AG04449 (cell line): Measurements from ENCODE around the gene C11orf24.

Experiments
- CTCF ChIA-PET: fragments of 350-600 bp; formaldehyde crosslinking; extraction: SDS; loops from one replicate; lab custom pipeline; 2021; ENCODE audit warnings: antibody characterized with exemption; lab: Yijun Ruan, JAX
- POLR2A ChIA-PET: fragments of 400-600, 350-600 bp; formaldehyde crosslinking; extraction: SDS; loops from one replicate; lab custom pipeline; 2020; ENCODE audit warnings: antibody characterized with exemption, inconsistent platforms; lab: Yijun Ruan, JAX
- DNase-seq: peaks from one replicate; pipeline ENCODE4 v3.0.0-alpha.2; 2010; ENCODE audit warnings: low read depth, low spot score
- H3K4me3 ChIP-seq: 2 replicates; pipeline ENCODE4 v1.5.1; 2011; ENCODE audit warnings: low read depth, mild to moderate bottlenecking, control low read depth, low read length
- CTCF ChIP-seq: IDR thresholded peaks from one replicate; pipeline ENCODE4 v1.5.1; 2011; ENCODE audit warnings: mild to moderate bottlenecking, moderate library complexity, low read length, control low read depth, inconsistent platforms; ENCODE audit not compliant: insufficient read depth; ENCODE audit errors: missing control alignments

The C11orf24 gene

GRCh38 chr11:68214173-68215086 lies 57.3 kb downstream of the C11orf24 start:
- TF ChIP-seq CTCF = no peak
- CTCF ChIA-PET = no interaction called here
- DNase-seq = no peak
- POLR2A ChIA-PET = interaction anchor here (0.8 to 1.4 kb wide), 3 partner anchors 19 to 57 kb away, joined by 3 to 6 read pairs (median 3); partner anchors contain the start of gene C11orf24
- H3K4me3 ChIP-seq = peak overlapping the region; percentile 92

- DNase-seq = peak; percentile 87
- H3K4me3 ChIP-seq = peak overlapping the region; percentile 92
- POLR2A ChIA-PET = interaction anchor here (0.8 to 1.4 kb wide), 2 partner anchors 44 to 58 kb away, joined by 3 to 6 read pairs; partner anchors contain the start of gene C11orf24
- TF ChIP-seq CTCF = no peak
- CTCF ChIA-PET = no interaction called here
These were observed 58.1 kb downstream of the C11orf24 start for GRCh38 chr11:68213555-68214172.

GRCh38 chr11:68213135-68213515 lies 58.6 kb downstream of the C11orf24 start, which contains the start of gene KMT5B:
Gene KMT5B (minus strand): TSS chr11:68213296. CDS start chr11:68190076, 23,220 bp downstream.
- peak within 1 kb of the TSS; percentile 92 for H3K4me3 ChIP-seq
- no peak for DNase-seq
- POLR2A ChIA-PET = interaction anchor here (1.2 kb wide), 1 partner anchor 173 kb away, joined by 3 read pairs; no protein-coding TSS in a partner anchor
- TF ChIP-seq CTCF = no peak
- CTCF ChIA-PET = interaction anchor here (5.7 to 8.3 kb wide), 2 partner anchors 20 to 85 kb away, joined by 84 to 155 read pairs; no protein-coding TSS in a partner anchor

- H3K4me3 ChIP-seq = peak overlapping the region; percentile 92
- DNase-seq = no peak
- CTCF ChIA-PET = interaction anchor here (1.1 to 8.3 kb wide), 4 partner anchors 19 to 203 kb away, joined by 3 to 155 read pairs (median 63); partner anchors contain the start of gene ALDH3B1
- peak; percentile 28 for TF ChIP-seq CTCF
- POLR2A ChIA-PET = interaction anchor here (0.9 to 1.2 kb wide), 2 partner anchors 60 to 172 kb away, joined by 3 read pairs; no protein-coding TSS in a partner anchor
These were observed 59.2 kb downstream of the C11orf24 start for GRCh38 chr11:68212421-68213134.

GRCh38 chr11:68211546-68211945 lies 60.2 kb downstream of the C11orf24 start:
- no peak for TF ChIP-seq CTCF
- DNase-seq = no peak
- CTCF ChIA-PET = interaction anchor here (0.8 to 8.3 kb wide), 13 partner anchors 9 to 202 kb away, joined by 3 to 155 read pairs (median 3); partner anchors contain the start of gene ALDH3B1

More at GRCh38 chr11:68211546-68211945, 60.2 kb downstream of the C11orf24 start:
- POLR2A ChIA-PET = no interaction called here
- peak overlapping the region; percentile 92 for H3K4me3 ChIP-seq
